PC-9 (cell line): Measurements from ENCODE around the gene KLHL36. TPM values are rescaled to one million over a fixed set of nuclear protein-coding genes. Genes with fewer than 3 reads are reported as not detected.
"Not testable (repeated sequence)": the region's sequence is repeated elsewhere in the genome, so short reads cannot be mapped to it uniquely, and the experiment has no call there.

Experiments
- BruUV-seq: library from RNA; stranded (reverse); fragments of 400-500 nt; replicated peaks from 2 replicates; lab custom pipeline; 2021; lab: Mats Ljungman, UMichigan
- CTCF ChIA-PET: fragments of 300-600 bp; sonication (Branson Sonifier 250); formaldehyde crosslinking; loops from one replicate; lab custom pipeline; 2022; ENCODE audit warnings: antibody characterized with exemption; lab: Charles Lee
- POLR2A ChIA-PET: fragments of 300-600 bp; sonication (Branson Sonifier 250); formaldehyde crosslinking; loops from one replicate; lab custom pipeline; 2022; ENCODE audit warnings: antibody characterized with exemption; ENCODE audit not compliant: unreplicated experiment; lab: Charles Lee
- DNase-seq, 2 experiments: peaks; one replicate each; pipeline versions ENCODE4 v3.0.0 to v3.0.0-alpha.2; 2015 to 2022; ENCODE audit warnings: mixed read lengths in 1 of 2
- H2AFZ ChIP-seq: fragments of 200-600 bp; sonication (generic); 2 replicates; pipeline ENCODE4 v1.8.1; 2017; ENCODE audit warnings: antibody characterized with exemption
- H3F3A ChIP-seq: fragments of 200-600 bp; sonication (generic); 2 replicates; pipeline ENCODE4 v1.8.1; 2017; ENCODE audit warnings: antibody characterized with exemption, mild to moderate bottlenecking, low read depth; ENCODE audit not compliant: insufficient read depth
- H3K27ac ChIP-seq: fragments of 200-600 bp; sonication (generic); 2 replicates; pipeline ENCODE4 v1.6.1; 2016; ENCODE audit warnings: mixed run types
- H3K27me3 ChIP-seq: fragments of 200-600 bp; sonication (generic); 2 replicates; pipeline ENCODE4 v1.6.1; 2016; ENCODE audit warnings: low read depth, mixed run types; ENCODE audit not compliant: insufficient read depth
- H3K36me3 ChIP-seq: fragments of 200-600 bp; sonication (generic); 2 replicates; pipeline ENCODE4 v1.6.1; 2016; ENCODE audit warnings: low read depth, mixed run types
- H3K4me1 ChIP-seq: fragments of 200-600 bp; sonication (generic); replicated peaks from 2 replicates; pipeline ENCODE4 v1.6.1; 2016; ENCODE audit warnings: mixed run types; ENCODE audit not compliant: insufficient read depth
- H3K4me2 ChIP-seq: fragments of 200-600 bp; sonication (generic); 2 replicates; pipeline ENCODE4 v1.6.1; 2017; ENCODE audit warnings: mixed run types
- H3K4me3 ChIP-seq: fragments of 200-600 bp; sonication (generic); 2 replicates; pipeline ENCODE4 v1.6.1; 2016; ENCODE audit warnings: mixed run types
- H3K79me2 ChIP-seq: fragments of 200-600 bp; sonication (generic); 2 replicates; pipeline ENCODE4 v1.6.1; 2017; ENCODE audit warnings: low read depth, mixed run types
- H3K9me2 ChIP-seq: fragments of 200-600 bp; sonication (generic); 2 replicates; pipeline ENCODE4 v1.8.1; 2017; ENCODE audit warnings: mild to moderate bottlenecking; ENCODE audit not compliant: insufficient read depth
- H3K9me3 ChIP-seq: fragments of 200-600 bp; sonication (generic); 2 replicates; pipeline ENCODE4 v1.8.1; 2016; ENCODE audit warnings: low read depth; ENCODE audit not compliant: insufficient read depth
- H4K20me1 ChIP-seq: fragments of 200-600 bp; sonication (generic); 2 replicates; pipeline ENCODE4 v1.8.1; 2017; ENCODE audit not compliant: insufficient read depth
- CTCF ChIP-seq: fragments of 200-600 bp; sonication (generic); conservative IDR thresholded peaks from 2 replicates; pipeline ENCODE4 v1.6.1; 2017; ENCODE audit warnings: mixed run types, antibody characterized with exemption, mild to moderate bottlenecking, moderate library complexity
- EZH2 ChIP-seq: fragments of 200-600 bp; sonication (generic); IDR thresholded peaks from 2 replicates; pipeline ENCODE4 v1.8.0; 2017; ENCODE audit warnings: antibody characterized with exemption, low read depth
- intact Hi-C: fragments of 100-400 bp; cut with micrococcal nuclease; formaldehyde crosslinking; loops from one replicate; pipeline ENCODE4 v1.10.0; 2022; ENCODE audit not compliant: unreplicated experiment
- total RNA-seq: library from RNA; stranded (reverse); gene quantifications from 2 replicates; pipeline ENCODE4 v1.2.3, GENCODE V29; 2021

The KLHL36 gene
- total RNA-seq, 1 experiment from 2014 or later = 73.8 TPM

- no peaks in the 10 kb centered on the region for H3K9me3 ChIP-seq
- DNase-seq = peak; percentile 88 to 97
- H3K9me2 ChIP-seq = no peaks in the 10 kb centered on the region
- H3K27me3 ChIP-seq = no peaks in the 10 kb centered on the region
- H3F3A ChIP-seq = peaks cover 19% of the 10 kb centered on the region; the same call in 1 of the 2 replicates
- CTCF ChIA-PET = interaction anchor here (0.6 kb wide), 1 partner anchor 54 kb away, joined by 14 read pairs; no protein-coding TSS in a partner anchor
- intact Hi-C loops = loop anchor here (1.0 to 5.0 kb wide), 3 partner anchors 15 to 666 kb away; partner anchors contain the start of genes MEAK7 and OSGIN1
- POLR2A ChIA-PET = interaction anchor here (0.5 to 1.6 kb wide), 5 partner anchors 105 to 355 kb away, joined by 3 to 22 read pairs (median 6); no protein-coding TSS in a partner anchor
- peaks cover 49% of the 10 kb centered on the region for H3K4me1 ChIP-seq
- peak within 1 kb of the TSS; percentile 97 for H3K27ac ChIP-seq
- 0 out of 2 replicates have a peak within 1 kb of the TSS, but pooled peaks have one; percentile 55 for H2AFZ ChIP-seq
- no peak for TF ChIP-seq CTCF
- no peak for TF ChIP-seq EZH2
- peaks cover 40% of the 10 kb centered on the region for H4K20me1 ChIP-seq
- no peaks in the 10 kb centered on the region; the same call in 1 of the 2 replicates for H3K36me3 ChIP-seq
- H3K79me2 ChIP-seq = peaks cover 47% of the 10 kb centered on the region
- peak within 1 kb of the TSS; percentile 88 for H3K4me2 ChIP-seq
- peak within 1 kb of the TSS; percentile 74 for H3K4me3 ChIP-seq
- no TSS peak for BruUV-seq
Observed at GRCh38 chr16:84617791-84618580, 30.3 kb upstream of the KLHL36 start, which contains the start of gene COTL1. TSS of gene COTL1 (minus strand) at chr16:84618078. CDS start at chr16:84617914, 164 bp downstream.

- Histone ChIP-seq H4K20me1 (peaks cover 31% of the 10 kb centered on the region), H3K79me2 (peaks cover 39% of the 10 kb centered on the region), H3K4me3 (peak overlapping the region; percentile 46; the same call in 1 of the 2 replicates), H3K9me3 (no peaks in the 10 kb centered on the region), H3K4me2 (peak overlapping the region; percentile 74), H3K27me3 (no peaks in the 10 kb centered on the region), H3K27ac (peak overlapping the region; percentile 97), H3K36me3 (no peaks in the 10 kb centered on the region), H3K4me1 (peaks cover 51% of the 10 kb centered on the region), H3K9me2 (no peaks in the 10 kb centered on the region), H3F3A (peaks cover 19% of the 10 kb centered on the region; the same call in 1 of the 2 replicates), H2AFZ (no peak overlapping the region)
- peak; percentile 86 to 99 for DNase-seq
- intact Hi-C loops = loop anchor here (1.0 to 5.0 kb wide), 4 partner anchors 16 to 667 kb away; partner anchors contain the start of genes MEAK7 and OSGIN1
- CTCF ChIA-PET = interaction anchor here (0.6 kb wide), 1 partner anchor 55 kb away, joined by 14 read pairs; no protein-coding TSS in a partner anchor
- no TSS peak for BruUV-seq
- TF ChIP-seq CTCF = no peak; the same call in 1 of the 2 replicates
- POLR2A ChIA-PET = interaction anchor here (0.6 to 1.6 kb wide), 6 partner anchors 16 to 502 kb away, joined by 3 to 22 read pairs (median 6); partner anchors contain the start of gene MBTPS1
Observed at GRCh38 chr16:84618581-84619460, 29.5 kb upstream of the KLHL36 start.

DNA sequence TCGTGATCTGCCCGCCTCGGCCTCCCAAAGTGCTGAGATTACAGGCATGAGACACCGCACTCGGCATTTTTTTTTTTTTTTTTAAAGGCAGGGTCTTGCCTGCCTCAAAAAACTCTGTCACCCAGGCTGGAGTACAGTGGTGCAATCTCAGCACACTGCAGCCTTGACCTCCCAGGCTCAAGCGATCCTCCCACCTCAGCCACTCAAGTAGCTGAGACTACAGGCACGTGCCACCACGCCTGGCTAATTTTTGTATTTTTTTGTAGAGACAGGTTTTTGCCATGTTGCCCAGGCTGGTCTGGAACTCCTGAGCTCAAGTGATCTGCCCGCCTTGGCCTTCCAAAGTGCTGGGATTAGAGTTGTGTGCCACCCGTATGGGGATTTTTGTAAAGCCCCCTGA, 27.4 kb upstream of the KLHL36 start:
- H3K27ac ChIP-seq, H3K9me2 ChIP-seq, BruUV-seq, H2AFZ ChIP-seq, H3K36me3 ChIP-seq, H3K27me3 ChIP-seq, H3K9me3 ChIP-seq, H3K4me3 ChIP-seq, DNase-seq, H3K4me2 ChIP-seq: not testable (repeated sequence)
- CTCF ChIA-PET = interaction anchor here (0.6 to 2.6 kb wide), 2 partner anchors 110 to 120 kb away, joined by 11 to 14 read pairs; no protein-coding TSS in a partner anchor
- POLR2A ChIA-PET = interaction anchor here (0.5 to 0.6 kb wide), 2 partner anchors 543 to 547 kb away, joined by 3 to 11 read pairs; no protein-coding TSS in a partner anchor
- intact Hi-C loops = loop anchor here (5.0 kb wide), 1 partner anchor 344 kb away; no protein-coding TSS in a partner anchor
- peaks cover 18% of the 10 kb centered on the region for H3K79me2 ChIP-seq
- peaks cover 36% of the 10 kb centered on the region for H3K4me1 ChIP-seq
- H3F3A ChIP-seq = peaks cover 11% of the 10 kb centered on the region; the same call in 1 of the 2 replicates
- peaks cover 10% of the 10 kb centered on the region for H4K20me1 ChIP-seq
